Dermis microvascular lymphatic vessel endothelial cell (primary cell): ENCODE measurements around the gene YIPF5. TPM values are rescaled to one million over a fixed set of nuclear protein-coding genes. Genes with fewer than 3 reads are reported as not detected.

Experiments
- DNase-seq, 2 donors: peaks; one replicate each; pipeline versions ENCODE4 v3.0.0 to v3.0.0-alpha.2; 2010; ENCODE audit warnings: low read depth in 2 of 2
- total RNA-seq: library from RNA; depleted of rRNA; stranded (reverse); fragments of >200 nt; gene quantifications from 2 replicates; pipeline ENCODE4 v1.2.1, GENCODE V29; 2014

Gene YIPF5
- total RNA-seq, 1 donor from 2014 or later, result 45.6 TPM

DNA sequence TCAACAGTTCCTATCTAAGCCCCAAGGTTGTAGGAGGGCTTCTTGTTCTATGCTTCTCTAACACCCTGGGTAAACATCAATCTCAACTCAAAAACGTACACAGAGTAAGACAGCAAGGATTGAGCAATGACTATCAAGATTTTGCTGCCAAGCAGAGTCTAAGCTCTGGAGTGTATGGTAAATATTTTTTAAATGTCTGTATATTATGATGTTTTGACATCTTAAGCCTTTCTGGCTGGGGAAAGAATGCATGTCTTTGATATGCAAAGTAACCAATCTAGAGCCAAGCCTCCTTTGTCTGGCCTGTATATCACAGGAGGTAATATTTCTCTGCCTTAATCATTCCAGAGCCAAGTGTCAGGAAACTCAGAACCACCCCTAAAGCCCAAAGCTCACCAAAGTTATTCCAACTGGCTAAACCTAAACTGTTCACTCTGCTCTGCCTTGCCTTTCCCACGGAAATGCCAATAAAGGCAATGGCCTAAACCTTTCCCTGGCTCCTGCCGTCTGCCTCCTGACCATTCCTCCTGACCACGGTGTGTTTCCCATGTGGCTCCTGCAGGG lies 45.2 kb downstream of the YIPF5 start:
- no peak for DNase-seq

GRCh38 chr5:144122641-144123040 lies 47.8 kb downstream of the YIPF5 start:
- DNase-seq, result no peak

- no peak for DNase-seq
Observed at GRCh38 chr5:144122081-144122480, 48.4 kb downstream of the YIPF5 start.

- peak in 1 of 2 donors; percentile 44 for DNase-seq
Observed at GRCh38 chr5:144121577-144121976, 48.9 kb downstream of the YIPF5 start.

DNA sequence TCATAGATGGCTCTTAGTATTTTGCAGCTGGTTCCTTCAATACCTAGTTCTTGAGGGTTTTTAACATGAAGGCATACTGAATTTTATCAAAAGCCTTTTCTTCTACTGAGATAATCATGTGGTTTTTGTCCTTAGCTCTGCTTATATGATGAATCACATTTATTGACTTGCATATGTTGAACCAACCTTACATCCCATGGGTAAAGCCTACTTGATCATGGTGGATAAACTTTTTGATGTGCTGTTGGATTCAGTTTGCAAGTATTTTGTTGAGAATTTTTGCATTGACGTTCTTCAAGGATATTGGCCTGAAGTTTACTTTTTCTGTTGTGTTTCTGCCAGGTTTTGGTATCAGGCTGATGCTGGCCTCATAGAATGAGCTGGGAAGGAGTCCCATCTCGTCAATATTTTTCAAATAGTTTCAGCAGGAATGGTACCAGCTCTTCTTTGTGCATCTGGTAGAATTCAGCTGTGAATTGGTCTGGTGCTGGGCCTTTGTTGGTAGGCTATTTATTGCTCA lies 49.7 kb downstream of the YIPF5 start:
- no peak for DNase-seq

GRCh38 chr5:144117412-144117811 lies 53.0 kb downstream of the YIPF5 start:
- peak in 1 of 2 donors; percentile 66 for DNase-seq

DNA sequence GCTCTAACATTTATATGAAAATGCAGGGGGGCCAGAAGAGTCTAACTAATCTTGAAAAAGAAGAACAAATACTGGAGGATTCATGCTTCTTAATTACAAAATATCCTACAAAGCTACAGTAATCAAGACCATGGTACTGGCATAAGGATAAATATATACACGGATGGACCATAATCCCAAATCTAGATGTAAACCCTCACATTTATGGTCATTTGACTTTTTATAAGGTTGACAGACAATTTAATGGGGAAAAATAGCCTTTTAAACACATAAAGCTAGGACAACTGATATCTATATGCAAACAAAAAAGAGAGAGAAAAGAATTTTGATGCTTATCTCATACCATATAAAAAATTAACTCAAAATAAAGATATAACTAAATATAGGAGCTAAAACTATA lies 55.9 kb downstream of the YIPF5 start:
- no peak for DNase-seq

Other genes with a start within 250 kb of the YIPF5 start
- under 0.01 TPM in 2 replicates for gene KCTD16, start 214 bp upstream of the YIPF5 start, total RNA-seq